GM12875 (cell line): ENCODE results near the gene B3GALNT1.

Experiments
- H3K4me3 ChIP-seq: one replicate; pipeline ENCODE4 v1.5.1; 2011; ENCODE audit warnings: low read depth, low read length, control low read depth
- TF ChIP-seq, protein P1 (sequence below): IDR thresholded peaks from 2 replicates; pipeline ENCODE4 v1.5.1; 2011; ENCODE audit warnings: low read depth, mild to moderate bottlenecking, control low read depth, inconsistent platforms, low read length, moderate library complexity, borderline replicate concordance; ENCODE audit not compliant: insufficient read depth

B3GALNT1 gene

DNA sequence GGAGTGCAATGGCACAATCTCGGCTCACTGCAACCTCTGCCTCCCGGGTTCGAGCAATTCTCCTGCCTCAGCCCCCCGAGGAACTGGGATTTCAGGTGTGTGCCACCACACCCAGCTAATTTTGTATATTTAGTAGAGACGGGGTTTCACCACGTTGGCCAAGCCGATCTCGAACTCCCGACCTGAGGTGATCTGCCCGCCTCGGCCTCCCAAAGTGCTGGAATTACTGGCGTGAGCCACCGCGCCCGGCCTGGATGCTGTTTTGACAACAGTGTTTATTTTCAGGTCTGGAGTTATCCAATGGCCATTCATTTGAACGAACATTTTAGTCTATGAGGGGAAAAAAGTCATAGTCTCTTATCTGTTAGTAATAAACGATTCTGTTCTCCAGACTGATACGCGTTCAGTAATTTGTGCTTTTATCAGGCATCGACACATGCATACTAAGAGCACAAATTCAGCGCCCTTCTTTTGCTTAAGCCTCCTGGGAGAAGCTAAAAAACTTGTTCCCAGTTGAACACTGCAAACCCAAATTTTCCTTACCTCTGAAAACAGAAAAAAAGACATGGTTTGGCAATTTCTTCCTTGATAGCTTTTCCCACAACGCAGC, 1.3 kb downstream of the B3GALNT1 start:
- TF ChIP-seq, protein P1, sequence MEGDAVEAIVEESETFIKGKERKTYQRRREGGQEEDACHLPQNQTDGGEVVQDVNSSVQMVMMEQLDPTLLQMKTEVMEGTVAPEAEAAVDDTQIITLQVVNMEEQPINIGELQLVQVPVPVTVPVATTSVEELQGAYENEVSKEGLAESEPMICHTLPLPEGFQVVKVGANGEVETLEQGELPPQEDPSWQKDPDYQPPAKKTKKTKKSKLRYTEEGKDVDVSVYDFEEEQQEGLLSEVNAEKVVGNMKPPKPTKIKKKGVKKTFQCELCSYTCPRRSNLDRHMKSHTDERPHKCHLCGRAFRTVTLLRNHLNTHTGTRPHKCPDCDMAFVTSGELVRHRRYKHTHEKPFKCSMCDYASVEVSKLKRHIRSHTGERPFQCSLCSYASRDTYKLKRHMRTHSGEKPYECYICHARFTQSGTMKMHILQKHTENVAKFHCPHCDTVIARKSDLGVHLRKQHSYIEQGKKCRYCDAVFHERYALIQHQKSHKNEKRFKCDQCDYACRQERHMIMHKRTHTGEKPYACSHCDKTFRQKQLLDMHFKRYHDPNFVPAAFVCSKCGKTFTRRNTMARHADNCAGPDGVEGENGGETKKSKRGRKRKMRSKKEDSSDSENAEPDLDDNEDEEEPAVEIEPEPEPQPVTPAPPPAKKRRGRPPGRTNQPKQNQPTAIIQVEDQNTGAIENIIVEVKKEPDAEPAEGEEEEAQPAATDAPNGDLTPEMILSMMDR, result no peak
- H3K4me3 ChIP-seq, result peak overlapping the region; percentile 89

DNA sequence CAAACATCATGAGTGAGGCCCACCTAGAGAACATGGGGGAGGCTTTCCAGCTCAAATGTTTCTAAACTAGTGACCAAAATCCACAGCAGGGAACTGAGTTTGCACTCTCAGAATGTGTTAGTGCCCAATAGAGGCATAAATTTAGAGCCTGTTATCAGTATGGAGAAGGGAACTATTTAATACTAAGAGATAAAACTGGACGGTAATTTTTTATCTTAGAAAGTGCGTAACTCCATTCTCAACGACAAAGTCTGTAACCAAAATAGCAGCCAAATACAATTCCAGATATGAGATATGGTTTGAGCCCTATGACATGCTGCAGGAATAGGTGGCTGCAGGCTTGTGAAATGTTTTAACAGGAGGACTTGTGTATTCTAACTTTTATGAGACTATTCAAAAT, 3.5 kb downstream of the B3GALNT1 start:
- H3K4me3 ChIP-seq, result no peak overlapping the region

DNA sequence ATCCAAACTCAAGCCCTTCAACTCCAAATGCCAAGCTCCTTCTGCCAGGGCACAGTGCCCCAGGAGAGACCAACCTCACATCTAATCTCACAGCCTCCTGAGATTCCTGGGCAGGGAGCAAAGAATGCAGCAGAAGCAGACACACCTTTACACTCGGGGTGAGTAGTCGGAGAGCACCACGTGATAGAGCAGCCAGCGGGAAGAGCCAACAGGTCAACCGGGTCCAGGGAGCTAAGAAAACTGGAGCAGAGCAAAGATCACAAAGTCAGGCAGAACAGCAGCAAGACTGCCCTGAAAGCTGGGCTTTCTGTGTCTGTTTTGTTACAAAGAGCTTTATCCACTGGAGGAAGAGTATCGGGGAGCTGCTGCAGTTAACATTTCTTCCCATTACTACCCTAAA, 4.2 kb downstream of the B3GALNT1 start:
- TF ChIP-seq, protein P1, result no peak
- no peak overlapping the region for H3K4me3 ChIP-seq

More for the DNA sequence above, 3.5 kb downstream of the B3GALNT1 start:
- TF ChIP-seq, protein P1, result no peak

DNA sequence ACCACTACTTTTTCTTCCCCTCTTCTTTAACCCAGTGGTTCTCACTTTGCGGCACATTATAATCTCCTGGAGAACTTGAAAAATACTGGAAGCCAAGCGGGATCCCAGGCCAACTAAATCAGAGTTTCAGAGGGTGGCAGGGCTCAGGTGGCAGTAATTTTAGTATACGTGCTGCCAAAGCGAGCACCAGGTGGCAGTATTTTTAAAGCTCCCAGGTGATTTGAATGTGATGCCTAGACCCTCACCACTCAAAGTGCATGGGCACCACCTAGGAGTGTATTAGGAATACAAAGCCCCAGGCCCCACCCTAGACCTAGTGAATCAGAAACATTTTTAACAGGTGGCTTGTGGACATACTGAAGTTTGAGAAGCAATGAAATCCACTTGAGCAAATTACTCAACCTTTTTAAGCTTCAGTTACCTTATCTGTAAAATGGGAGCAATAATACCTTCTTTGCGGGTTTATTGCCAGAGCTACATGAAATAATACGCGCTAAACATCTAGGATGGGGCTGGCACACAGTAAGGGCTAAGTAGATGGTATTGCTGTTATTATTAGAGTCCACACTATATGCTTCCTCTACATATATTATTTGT, 8.3 kb downstream of the B3GALNT1 start:
- H3K4me3 ChIP-seq, result no peak overlapping the region

DNA sequence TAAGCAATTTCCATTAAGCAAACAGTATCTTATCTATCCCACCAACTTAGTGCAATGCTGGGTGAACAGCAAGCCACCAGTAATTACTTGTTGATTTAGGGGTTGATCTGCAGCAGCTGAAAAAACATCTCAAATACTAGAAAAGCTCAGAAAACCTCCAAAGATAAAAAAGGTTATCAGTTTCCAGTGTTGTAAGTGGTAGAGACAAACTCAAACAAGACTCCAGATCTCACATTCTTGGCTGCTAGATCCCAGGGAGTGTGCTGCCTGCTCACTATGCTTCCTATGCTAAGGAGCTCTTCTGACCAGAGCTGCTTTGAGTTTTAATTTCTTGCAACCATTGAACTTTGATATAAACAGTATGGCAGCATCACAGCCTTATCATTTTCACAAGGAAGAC, 11.3 kb downstream of the B3GALNT1 start:
- H3K4me3 ChIP-seq, result no peak overlapping the region
- TF ChIP-seq, protein P1, result no peak

More for the DNA sequence above, 8.3 kb downstream of the B3GALNT1 start:
- TF ChIP-seq, protein P1, result peak; percentile 33; the same call in 1 of the 2 replicates

DNA sequence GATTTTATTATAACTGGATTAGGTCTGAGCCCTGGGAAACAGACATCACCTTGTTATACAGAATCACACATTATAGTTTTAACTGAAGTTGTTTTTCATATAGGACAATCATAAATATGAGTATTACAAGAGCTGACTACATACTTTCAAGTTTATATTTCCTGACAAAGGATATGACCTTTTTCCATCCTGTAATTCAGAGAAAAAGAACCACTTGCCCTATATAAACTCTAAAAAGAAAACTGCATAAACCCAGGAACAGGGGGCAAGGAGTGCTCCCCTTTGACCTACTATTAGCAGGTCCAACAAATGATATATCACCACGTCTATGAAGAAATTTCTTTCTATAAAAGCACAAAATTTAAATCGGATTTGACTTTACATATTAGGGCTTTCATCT, 20.9 kb downstream of the B3GALNT1 start:
- TF ChIP-seq, protein P1, result no peak
- H3K4me3 ChIP-seq, result no peak overlapping the region

DNA sequence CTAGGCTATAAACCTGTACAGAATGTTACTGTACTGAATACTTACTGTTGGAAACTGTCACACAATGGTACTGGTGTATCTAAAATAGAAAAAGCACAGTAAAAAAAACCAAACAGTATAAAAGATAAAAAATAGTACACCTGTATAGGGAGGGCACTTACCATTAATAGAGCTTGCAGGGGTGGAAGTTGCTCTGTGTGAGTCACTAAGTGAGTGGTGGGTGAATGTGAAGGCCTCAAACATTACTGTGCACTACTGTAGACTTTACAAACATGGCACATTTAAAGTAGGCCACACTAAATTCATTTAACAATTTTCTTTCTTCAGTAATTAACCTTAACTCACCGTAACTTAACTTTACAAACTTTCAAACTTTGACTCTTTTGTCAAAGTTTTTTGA, 22.0 kb downstream of the B3GALNT1 start:
- TF ChIP-seq, protein P1, result no peak
- H3K4me3 ChIP-seq, result no peak overlapping the region
